Measurements from ENCODE around the gene NFYC.
A peak's percentile ranks its signal among the peaks of the same experiment; 100 is the strongest.

NFYC gene

DNA sequence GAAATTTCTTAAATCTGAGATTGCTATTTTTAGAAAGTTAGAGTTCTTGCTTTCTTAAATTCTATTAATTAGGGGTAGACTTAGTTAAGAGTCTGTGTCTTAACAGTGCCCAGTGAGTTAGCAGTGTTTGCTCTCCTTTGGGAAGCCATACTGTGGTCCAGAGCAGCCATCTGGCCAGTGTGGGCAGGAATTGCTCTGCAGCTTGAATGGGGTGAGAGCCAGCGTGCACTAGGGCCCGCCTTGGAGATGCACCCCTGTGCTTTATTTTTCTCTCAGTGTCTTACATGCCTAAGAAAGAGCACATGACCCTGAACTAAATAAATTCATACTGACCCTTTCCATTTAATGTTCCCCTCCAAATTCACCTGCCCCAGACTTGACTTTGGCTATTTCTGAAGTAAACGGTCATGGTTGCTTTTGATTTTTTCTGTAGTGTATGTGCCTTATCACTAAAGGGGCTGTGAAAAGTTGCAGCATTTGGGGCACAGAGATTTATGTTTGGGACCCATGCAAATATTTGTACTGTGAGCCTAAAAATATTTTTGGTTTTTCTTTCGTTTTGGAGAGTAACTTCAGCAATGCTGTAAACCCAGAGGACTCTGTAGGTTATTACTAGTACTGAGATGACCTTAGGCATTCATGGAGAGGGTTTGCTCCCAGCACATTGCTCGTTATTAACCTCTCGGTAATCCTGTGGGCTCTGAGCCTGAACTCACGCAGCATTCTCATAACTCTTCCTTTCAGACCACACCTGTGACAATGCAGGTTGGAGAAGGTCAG is 70.8 kb downstream of the NFYC start:
- no peak for DNase-seq

DNA sequence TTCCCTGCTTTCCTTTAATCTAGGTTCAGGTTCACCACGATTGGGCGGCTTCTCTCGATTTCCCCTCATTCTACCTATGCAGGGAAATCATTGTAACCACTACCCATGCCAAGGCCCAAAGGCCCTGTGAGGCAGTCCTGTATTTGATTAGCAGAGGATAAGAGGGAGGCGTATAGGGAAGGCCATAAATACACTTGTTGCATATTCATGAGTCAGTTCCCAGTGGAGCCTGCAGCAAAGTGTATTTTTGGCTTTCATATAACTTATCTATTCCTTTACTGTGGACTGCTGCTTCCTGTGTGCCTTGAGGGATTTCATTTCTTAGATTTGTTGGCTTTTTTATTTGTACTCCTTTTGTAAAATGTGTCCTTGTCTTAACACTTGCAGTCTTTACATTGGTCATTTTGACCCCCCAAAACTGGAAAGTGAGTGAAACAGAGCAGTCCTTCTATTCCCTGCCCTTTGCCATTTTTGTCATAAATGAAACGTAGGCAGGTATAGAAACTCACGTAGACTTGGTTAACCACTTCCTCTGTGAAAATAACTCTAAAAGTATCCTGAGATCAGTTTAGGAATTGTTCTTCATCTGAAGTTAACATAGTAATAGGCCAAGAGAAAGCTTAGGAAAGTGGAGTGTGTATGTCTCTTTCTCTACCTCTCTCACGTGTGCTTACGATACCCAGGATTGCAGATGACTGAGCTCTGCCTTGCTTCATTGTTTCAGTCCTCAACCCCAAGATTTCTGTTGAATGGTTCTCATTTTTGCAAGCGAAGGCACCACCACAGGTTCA is 72.4 kb downstream of the NFYC start:
- DNase-seq: no peak

- no peak for DNase-seq
These were observed 73.5 kb downstream of the NFYC start for GRCh38 chr1:40764981-40765380.

DNA sequence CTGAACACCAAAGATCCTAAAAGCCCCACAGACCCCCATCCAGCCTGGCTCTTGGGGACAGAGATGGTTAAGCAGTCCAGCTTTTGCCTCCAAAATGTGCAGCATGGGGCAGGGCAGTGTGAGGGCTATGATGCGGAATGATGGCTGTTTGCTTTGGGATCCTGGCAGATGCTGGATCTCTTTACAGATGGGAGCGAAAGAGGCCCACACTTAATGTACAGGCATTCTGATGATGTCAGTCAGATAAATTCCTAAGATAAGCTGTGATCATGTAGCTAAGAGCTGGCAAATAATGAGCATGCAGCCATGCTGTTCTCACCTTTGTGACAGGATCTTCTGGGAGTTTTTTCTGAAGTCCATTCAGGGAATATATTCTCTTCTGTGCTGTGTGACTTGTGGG is 74.5 kb downstream of the NFYC start:
- no peak for DNase-seq

- no peak for DNase-seq
These were observed 75.1 kb downstream of the NFYC start for GRCh38 chr1:40766560-40766959.

GRCh38 chr1:40768146-40768990 is 76.9 kb downstream of the NFYC start:
- DNase-seq: no peak

DNA sequence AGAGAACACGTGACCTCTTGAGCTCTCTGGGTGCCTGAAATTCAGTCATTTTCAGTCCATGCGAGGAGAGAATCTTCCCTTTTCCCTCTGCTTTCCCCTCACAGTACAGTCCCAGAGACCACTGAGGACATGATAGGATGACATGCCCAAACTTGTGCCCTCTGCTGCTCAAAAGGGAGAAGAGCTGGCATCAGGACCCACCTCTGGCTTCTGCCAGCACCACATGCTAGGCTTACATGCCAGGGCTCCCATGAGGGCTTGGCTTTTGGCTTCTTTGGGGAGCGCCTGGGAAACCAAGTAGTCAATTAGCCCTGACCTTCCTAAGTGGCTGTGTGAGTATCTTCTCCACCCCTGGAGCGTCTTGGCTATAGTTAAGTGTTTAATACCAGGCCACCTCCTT is 78.3 kb downstream of the NFYC start:
- no peak for DNase-seq

GRCh38 chr1:40770296-40771070 is 79.0 kb downstream of the NFYC start:
- no peak for DNase-seq

DNA sequence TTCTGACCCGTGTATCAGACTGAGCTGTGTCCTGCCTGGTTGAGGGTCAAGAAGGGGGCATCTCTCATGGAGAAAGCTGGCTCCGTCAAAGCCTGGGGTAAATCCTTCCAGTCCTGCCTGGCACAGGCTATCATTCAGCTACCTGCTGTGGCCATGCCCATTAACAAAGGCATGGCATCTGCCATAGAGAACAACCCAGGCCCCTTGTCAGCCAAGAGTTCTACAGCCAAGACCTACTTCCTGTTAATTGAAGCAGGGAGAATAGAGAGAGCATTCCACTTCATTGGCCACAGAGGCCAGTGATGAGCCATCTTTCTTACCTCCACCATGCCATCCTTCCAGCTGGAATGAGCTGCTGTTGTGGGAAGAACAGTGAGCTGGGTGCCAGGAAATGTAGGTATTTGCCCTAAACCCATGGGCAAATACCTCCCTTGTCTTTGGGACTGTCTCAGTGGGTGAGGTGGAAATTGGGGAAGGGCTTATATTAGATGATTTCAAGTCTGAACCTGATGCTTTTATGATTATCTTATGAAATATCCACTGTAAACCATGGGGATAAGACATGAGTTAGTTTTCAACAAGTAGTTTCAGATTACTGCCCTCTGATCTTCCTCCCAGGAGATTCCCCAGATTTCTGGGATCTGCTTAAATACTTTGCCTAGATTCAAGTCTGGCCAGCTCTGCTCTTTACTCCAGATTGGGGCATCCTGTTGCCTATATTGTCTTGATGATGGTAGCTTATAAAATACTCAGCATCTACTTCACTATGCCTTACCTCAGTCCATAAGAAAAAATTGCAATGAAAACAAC is 80.8 kb downstream of the NFYC start:
- DNase-seq: no peak

DNA sequence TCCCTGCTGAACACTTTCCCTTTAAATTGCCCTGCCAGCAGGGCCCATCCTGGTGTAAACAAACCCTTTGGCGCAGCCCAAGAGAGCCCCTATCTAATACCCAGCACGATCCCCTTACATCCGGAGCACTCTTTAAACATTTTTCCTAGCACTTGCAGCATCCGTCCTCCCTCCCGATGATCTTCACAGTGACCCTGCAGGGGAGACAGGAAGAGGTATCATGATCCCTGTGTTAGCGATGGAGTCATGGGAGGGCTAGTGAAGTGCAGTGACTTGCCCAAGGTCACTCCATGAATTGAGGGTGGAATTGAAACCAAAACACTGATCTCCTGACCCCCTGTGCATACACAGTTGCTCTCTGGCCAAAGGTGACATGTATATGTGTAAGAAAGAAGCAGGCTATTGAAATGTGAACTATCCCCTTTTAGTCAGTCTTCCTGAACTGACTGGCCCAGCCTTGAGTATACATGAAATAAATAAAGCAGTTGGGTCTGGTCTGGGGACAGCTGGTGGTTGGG is 82.3 kb downstream of the NFYC start:
- DNase-seq: no peak

- peak; percentile 26 for DNase-seq
These were observed 82.9 kb downstream of the NFYC start for GRCh38 chr1:40774266-40774998.

DNA sequence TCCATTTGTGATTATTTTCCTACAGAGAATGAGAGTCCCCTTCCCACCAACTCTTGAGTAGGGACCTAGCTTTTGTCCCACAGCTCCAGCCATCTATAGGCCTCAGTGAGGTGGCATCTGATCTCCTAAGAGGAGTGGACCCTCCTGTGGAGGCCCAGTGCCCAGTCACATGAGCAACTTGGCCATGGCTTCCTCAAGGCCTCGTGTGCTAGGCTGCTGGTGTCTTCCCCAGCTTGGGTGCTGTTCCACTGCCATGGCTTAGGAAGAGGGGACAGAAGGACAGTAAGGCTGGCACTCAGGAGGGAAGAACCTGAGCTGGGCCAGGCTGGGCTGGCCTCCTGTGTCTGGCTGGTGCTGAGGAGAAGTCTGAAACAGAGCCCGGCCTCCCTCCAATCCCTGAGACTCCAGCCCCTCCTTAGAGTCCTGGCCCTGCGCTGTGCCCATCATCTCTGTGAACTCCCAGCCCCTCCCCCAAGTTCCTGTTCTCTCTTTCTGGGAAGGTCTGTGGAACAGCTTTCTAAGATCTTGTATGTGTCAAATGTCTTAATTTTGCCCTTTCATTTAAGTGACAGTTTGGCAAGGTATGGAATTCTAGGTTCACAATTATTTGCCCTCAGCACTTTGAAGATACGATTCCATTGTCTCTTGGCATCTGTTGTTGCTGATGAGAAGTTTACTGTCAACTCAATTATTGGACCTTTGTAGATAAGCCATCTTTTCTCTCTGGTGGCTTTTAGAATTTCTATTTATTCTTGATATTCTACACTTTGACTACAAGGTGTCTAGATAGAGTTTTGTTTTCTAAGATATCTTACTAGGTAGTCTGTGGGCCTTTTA is 85.0 kb downstream of the NFYC start:
- no peak for DNase-seq

- DNase-seq: no peak
These were observed 85.9 kb downstream of the NFYC start for GRCh38 chr1:40777224-40777970.

- DNase-seq: no peak
These were observed 89.4 kb downstream of the NFYC start for GRCh38 chr1:40780678-40781607.

DNA sequence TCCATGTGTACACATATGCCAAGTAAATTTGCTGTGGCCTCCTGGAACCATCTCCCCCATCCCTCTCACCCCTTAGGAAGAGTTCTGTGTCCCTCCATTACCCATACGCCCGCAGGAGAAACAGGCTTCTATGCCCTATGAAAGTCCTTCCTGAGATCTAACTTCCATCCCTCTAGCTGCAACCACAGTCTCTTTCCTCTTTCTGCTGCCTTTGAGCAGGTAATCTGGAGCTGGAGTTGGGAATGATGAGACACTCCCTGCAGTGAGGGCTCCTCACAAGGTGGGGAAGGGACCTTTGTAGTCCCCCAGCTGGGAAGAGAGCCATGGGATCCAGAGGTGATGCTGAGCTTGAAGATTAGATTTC is 90.1 kb downstream of the NFYC start:
- no peak for DNase-seq

- peak; percentile 26 for DNase-seq
These were observed 91.0 kb downstream of the NFYC start for GRCh38 chr1:40782371-40782956.

Measured in NCI-H526 treated with DMSO at 0.1 percent for 48 hours (cell line).